GM12878 (cell line): ENCODE data around the gene RENBP. TPM values are rescaled to one million over a fixed set of nuclear protein-coding genes. Genes with fewer than 3 reads are reported as not detected.

Source experiments
- ATAC-seq: fragments of 200-7000 bp; cut with Tn5 transposase; 3 replicates; pipeline ENCODE4 v1.9.1; 2020; ENCODE audit warnings: mild to moderate bottlenecking, moderate library complexity
- BruUV-seq: library from RNA; stranded (reverse); fragments of 400-500 nt; replicated peaks from 2 replicates; lab custom pipeline; 2021; lab: Mats Ljungman, UMichigan
- CTCF ChIA-PET: fragments of 300-600 bp; sonication (Branson Sonifier 250); formaldehyde crosslinking; extraction: SDS; loops from one replicate; lab custom pipeline; 2021; ENCODE audit warnings: inconsistent platforms; lab: Yijun Ruan, JAX
- POLR2A ChIA-PET: fragments of 350-600 bp; formaldehyde crosslinking; extraction: SDS; loops from one replicate; lab custom pipeline; 2021; ENCODE audit warnings: inconsistent platforms; lab: Charles Lee
- RAD21 ChIA-PET: fragments of 300-600 bp; sonication (Branson Sonifier 250); formaldehyde crosslinking; loops from one replicate; lab custom pipeline; 2023; ENCODE audit warnings: antibody characterized with exemption; ENCODE audit not compliant: unreplicated experiment; lab: Charles Lee
- SMC1A ChIA-PET: fragments of 300-600 bp; sonication (Branson Sonifier 250); formaldehyde crosslinking; loops from one replicate; lab custom pipeline; 2023; ENCODE audit not compliant: unreplicated experiment, uncharacterized antibody; lab: Charles Lee
- DNase-seq: peaks from one replicate; pipeline ENCODE4 v3.0.0-alpha.2; 2011; ENCODE audit warnings: low read depth, low spot score
- FAIRE-seq: peaks from 3 replicates; lab custom pipeline; 2011; peaks lifted over from hg19 to GRCh38; lab: Jason Lieb, UNC
- H2AFZ ChIP-seq: 2 replicates; pipeline ENCODE4 v1.6.0; 2011; ENCODE audit warnings: low read depth, low read length, control low read depth; ENCODE audit not compliant: control insufficient read depth
- H3K27ac ChIP-seq: 2 replicates; pipeline ENCODE4 v1.5.1; 2011; ENCODE audit warnings: control low read depth; ENCODE audit not compliant: control insufficient read depth, insufficient read depth
- H3K27me3 ChIP-seq, 2 experiments: replicated peaks in 1 of 2; 2 replicates each; pipeline versions ENCODE4 v1.6.0 to v1.6.1; 2011; ENCODE audit warnings: low read length in 1 of 2; ENCODE audit not compliant: control insufficient read depth in 2 of 2, insufficient read depth in 2 of 2
- H3K36me3 ChIP-seq, 2 experiments: 2 replicates each; pipeline ENCODE4 v1.5.1; 2011; ENCODE audit warnings: low read length in 1 of 2; ENCODE audit not compliant: control insufficient read depth in 2 of 2, insufficient read depth in 2 of 2
- H3K4me1 ChIP-seq: 2 replicates; pipeline ENCODE4 v1.6.1; 2011; ENCODE audit warnings: mild to moderate bottlenecking, low read length, moderate library complexity, mixed read lengths; ENCODE audit not compliant: control insufficient read depth, insufficient read depth
- H3K4me2 ChIP-seq: 2 replicates; pipeline ENCODE4 v1.6.0; 2011; ENCODE audit warnings: control low read depth; ENCODE audit not compliant: control insufficient read depth, insufficient read depth
- H3K4me3 ChIP-seq: fragments of 200-600 bp; sonication (generic); 2 replicates; pipeline ENCODE4 v1.5.1; 2016
- H3K79me2 ChIP-seq: 2 replicates; pipeline ENCODE4 v1.6.0; 2011; ENCODE audit warnings: low read length; ENCODE audit not compliant: control insufficient read depth, insufficient read depth
- H3K9ac ChIP-seq: 2 replicates; pipeline ENCODE4 v1.8.0; 2011; ENCODE audit warnings: low read length, control low read depth, mixed read lengths; ENCODE audit not compliant: control insufficient read depth, insufficient read depth
- H3K9me3 ChIP-seq: replicated peaks from 3 replicates; pipeline ENCODE4 v1.5.1; 2011; ENCODE audit warnings: mild to moderate bottlenecking, low read length; ENCODE audit not compliant: control insufficient read depth, insufficient read depth
- H4K20me1 ChIP-seq: 2 replicates; pipeline ENCODE4 v1.6.0; 2011; ENCODE audit not compliant: control insufficient read depth, insufficient read depth
- CBX5 ChIP-seq: sonication (generic); IDR thresholded peaks from 2 replicates; pipeline ENCODE4 v1.6.1; 2016; ENCODE audit warnings: low read depth, moderate library complexity, mild to moderate bottlenecking, inconsistent platforms
- HDGF ChIP-seq: fragments of 450-650 bp; IDR thresholded peaks from 2 replicates; pipeline ENCODE4 v1.6.1; 2016; ENCODE audit warnings: antibody characterized with exemption
- WGBS: methylation state at CpG from one replicate; pipeline ENCODE4 v1.1.6; 2016; ENCODE audit warnings: low lambda C conversion rate; ENCODE audit not compliant: insufficient replicate concordance, insufficient coverage; ENCODE audit errors: missing lambda C conversion rate; 5-methylcytosine and 5-hydroxymethylcytosine counted together
- in situ Hi-C: fragments of 300-500 bp; cut with MboI; formaldehyde crosslinking; loops from 9 replicates; pipeline ENCODE4 v1.14.3; 2018; ENCODE audit warnings: mixed read lengths
- intact Hi-C: fragments of 100-400 bp; cut with micrococcal nuclease; formaldehyde crosslinking; loops from one replicate; pipeline ENCODE4 v1.14.2; 2022; ENCODE audit not compliant: unreplicated experiment
- polyA plus RNA-seq, 11 experiments: library from polyadenylated mRNA; depleted of rRNA in 4 of 11; unstranded in 6 of 11; stranded (reverse) in 5 of 11; fragments of >200 nt; fragmentation: Nextera tagmentation in 4 of 11; fragmentation: Illumina TruSeq in 1 of 11; extraction: Ambion mirVana in 4 of 11; extraction: Trizol in 1 of 11; gene quantifications; 1 replicate in 1 of 11; 2 replicates in 10 of 11; pipeline versions ENCODE4 v1.2.1 to v1.2.3, GENCODE V29; 2011 to 2016; ENCODE audit warnings: inconsistent platforms in 2 of 11, missing spikeins in 2 of 11, low read depth in 1 of 11
- total RNA-seq, 4 experiments: library from RNA; depleted of rRNA in 3 of 4; stranded (reverse); fragments of >200 nt in 3 of 4; fragmentation: Illumina TruSeq in 1 of 4; extraction: Trizol in 1 of 4; gene quantifications; 2 replicates each; pipeline versions ENCODE4 v1.2.1 to v1.2.3, GENCODE V29; 2013 to 2021
- TF ChIP-seq, protein P1 (sequence below): fragments of 450-650 bp; IDR thresholded peaks from 2 replicates; pipeline ENCODE4 v1.6.1; 2017; ENCODE audit warnings: mild to moderate bottlenecking, moderate library complexity

RENBP gene
- total and polyA plus RNA-seq, 10 of the 15 experiments (the other 5 are each of a cell fraction or from before 2014, with no cell fraction given): 0.36 to 4.9 (median 1.8) TPM; not detected in 3

GRCh38 chrX:153909024-153909979, 35.1 kb downstream of the RENBP start:
- no TSS peak for BruUV-seq
- POLR2A ChIA-PET: interaction anchor here (0.5 to 1.1 kb wide), 3 partner anchors 9 to 787 kb away, joined by 3 to 6 read pairs (median 6); no protein-coding TSS in a partner anchor
- Histone ChIP-seq H3K9me3 (no peaks in the 10 kb centered on the region), H3K9ac (no peak overlapping the region), H3K27ac (no peak overlapping the region), H4K20me1 (no peaks in the 10 kb centered on the region), H3K79me2 (no peaks in the 10 kb centered on the region), H3K4me3 (no peak overlapping the region), H3K4me1 (no peaks in the 10 kb centered on the region), H3K36me3 (no peaks in the 10 kb centered on the region; a peak in 2 of 4 replicates), H2AFZ (no peak overlapping the region), H3K27me3 (no peaks in the 10 kb centered on the region), H3K4me2 (no peak overlapping the region)
- CTCF ChIA-PET: interaction anchor here (1.3 to 1.7 kb wide), 2 partner anchors 13 to 38 kb away, joined by 3 to 6 read pairs; no protein-coding TSS in a partner anchor
- DNase-seq (no peak), ATAC-seq (peak; percentile 87), FAIRE-seq (no peak)
- TF ChIP-seq, protein P1, sequence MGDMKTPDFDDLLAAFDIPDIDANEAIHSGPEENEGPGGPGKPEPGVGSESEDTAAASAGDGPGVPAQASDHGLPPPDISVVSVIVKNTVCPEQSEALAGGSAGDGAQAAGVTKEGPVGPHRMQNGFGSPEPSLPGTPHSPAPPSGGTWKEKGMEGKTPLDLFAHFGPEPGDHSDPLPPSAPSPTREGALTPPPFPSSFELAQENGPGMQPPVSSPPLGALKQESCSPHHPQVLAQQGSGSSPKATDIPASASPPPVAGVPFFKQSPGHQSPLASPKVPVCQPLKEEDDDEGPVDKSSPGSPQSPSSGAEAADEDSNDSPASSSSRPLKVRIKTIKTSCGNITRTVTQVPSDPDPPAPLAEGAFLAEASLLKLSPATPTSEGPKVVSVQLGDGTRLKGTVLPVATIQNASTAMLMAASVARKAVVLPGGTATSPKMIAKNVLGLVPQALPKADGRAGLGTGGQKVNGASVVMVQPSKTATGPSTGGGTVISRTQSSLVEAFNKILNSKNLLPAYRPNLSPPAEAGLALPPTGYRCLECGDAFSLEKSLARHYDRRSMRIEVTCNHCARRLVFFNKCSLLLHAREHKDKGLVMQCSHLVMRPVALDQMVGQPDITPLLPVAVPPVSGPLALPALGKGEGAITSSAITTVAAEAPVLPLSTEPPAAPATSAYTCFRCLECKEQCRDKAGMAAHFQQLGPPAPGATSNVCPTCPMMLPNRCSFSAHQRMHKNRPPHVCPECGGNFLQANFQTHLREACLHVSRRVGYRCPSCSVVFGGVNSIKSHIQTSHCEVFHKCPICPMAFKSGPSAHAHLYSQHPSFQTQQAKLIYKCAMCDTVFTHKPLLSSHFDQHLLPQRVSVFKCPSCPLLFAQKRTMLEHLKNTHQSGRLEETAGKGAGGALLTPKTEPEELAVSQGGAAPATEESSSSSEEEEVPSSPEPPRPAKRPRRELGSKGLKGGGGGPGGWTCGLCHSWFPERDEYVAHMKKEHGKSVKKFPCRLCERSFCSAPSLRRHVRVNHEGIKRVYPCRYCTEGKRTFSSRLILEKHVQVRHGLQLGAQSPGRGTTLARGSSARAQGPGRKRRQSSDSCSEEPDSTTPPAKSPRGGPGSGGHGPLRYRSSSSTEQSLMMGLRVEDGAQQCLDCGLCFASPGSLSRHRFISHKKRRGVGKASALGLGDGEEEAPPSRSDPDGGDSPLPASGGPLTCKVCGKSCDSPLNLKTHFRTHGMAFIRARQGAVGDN: 0 out of 2 replicates have a peak, but pooled peaks have one; percentile 28
- TF ChIP-seq HDGF (0 out of 2 replicates have a peak, but pooled peaks have one; percentile 35), CBX5 (no peak)
- intact Hi-C loops: no loop called here
- in situ Hi-C loops: no loop called here
- RAD21 ChIA-PET: interaction anchor here (0.9 to 1.0 kb wide), 3 partner anchors 14 to 16 kb away, joined by 3 read pairs; no protein-coding TSS in a partner anchor
- SMC1A ChIA-PET: interaction anchor here (1.0 kb wide), 1 partner anchor 15 kb away, joined by 3 read pairs; no protein-coding TSS in a partner anchor
- WGBS: 81% methylated on average over 22 of the region's 37 CpGs
